ENCODE data around the gene SEMA5A. TPM values are rescaled to one million over a fixed set of nuclear protein-coding genes. Genes with fewer than 3 reads are reported as not detected.

The SEMA5A gene
- polyA plus RNA-seq, 1 of the 3 experiments (the other 2 are of a cell fraction): 0.58 TPM

DNA sequence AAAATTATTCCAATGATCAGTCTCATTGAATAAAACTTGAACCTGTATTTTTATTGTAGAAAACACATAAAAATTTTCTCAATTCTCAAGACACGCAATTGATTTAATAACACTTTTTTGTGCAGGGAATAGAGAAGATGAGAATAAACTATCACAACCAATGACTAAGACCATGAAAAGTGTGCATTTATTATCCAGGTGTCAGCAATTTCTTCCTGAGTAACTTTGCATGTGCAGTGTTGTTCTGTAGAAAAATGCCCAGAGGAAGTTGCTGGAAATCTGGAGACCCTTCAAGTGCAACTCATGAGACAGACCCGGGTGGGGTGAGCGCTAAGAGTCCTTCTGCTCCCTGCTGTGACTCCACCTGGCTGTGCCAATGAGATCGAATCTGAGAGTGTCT, 405.7 kb downstream of the SEMA5A start (continued):
- TF ChIP-seq CTCF (IDR thresholded peaks at IDR 0.05): no peak
- TF ChIP-seq, protein P1, sequence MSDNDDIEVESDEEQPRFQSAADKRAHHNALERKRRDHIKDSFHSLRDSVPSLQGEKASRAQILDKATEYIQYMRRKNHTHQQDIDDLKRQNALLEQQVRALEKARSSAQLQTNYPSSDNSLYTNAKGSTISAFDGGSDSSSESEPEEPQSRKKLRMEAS (IDR thresholded peaks at IDR 0.05; ENCODE audit: low read depth): no peak
- TF ChIP-seq JUND (IDR thresholded peaks at IDR 0.05): no peak
- TF ChIP-seq PBX3 (IDR thresholded peaks at IDR 0.05): no peak
- TF ChIP-seq SMC3 (IDR thresholded peaks at IDR 0.05; ENCODE audit: low read depth, low read length): no peak
- no peak for TF ChIP-seq FOXJ3 (CRISPR knock-in tag; IDR thresholded peaks at IDR 0.05)
- TF ChIP-seq NFIC (IDR thresholded peaks at IDR 0.05; ENCODE audit: borderline replicate concordance): no peak

- Histone ChIP-seq H3K9me2 (no peaks in the 10 kb centered on the region), H3F3A (replicated peaks; ENCODE audit: insufficient read depth) (no peaks in the 10 kb centered on the region), H3K4me1 (ENCODE audit: control insufficient read depth in 1 of 2, insufficient read depth in 2 of 2, low read depth in 1 of 2, low read length in 1 of 2) (no peaks in the 10 kb centered on the region), H3K9ac (no peak overlapping the region), H4K20me1 (ENCODE audit: insufficient read depth) (no peaks in the 10 kb centered on the region), H3K4me2 (no peak overlapping the region), H3K27ac (ENCODE audit: low read depth in 2 of 2, low read length in 1 of 2) (no peak overlapping the region), H3K27me3 (ENCODE audit: insufficient read depth) (no peaks in the 10 kb centered on the region), H3K36me3 (replicated peaks in 1 of 2; ENCODE audit: control insufficient read depth in 1 of 2, insufficient read depth in 2 of 2, low read length in 1 of 2) (no peaks in the 10 kb centered on the region), H2AFZ (ENCODE audit: low read depth) (no peak overlapping the region), H3K9me3 (no peaks in the 10 kb centered on the region), H3K4me3 (ENCODE audit: low read depth in 2 of 2, low read length in 1 of 2) (no peak overlapping the region), H3K79me2 (ENCODE audit: insufficient read depth) (no peaks in the 10 kb centered on the region)
- TF ChIP-seq, protein P1 (IDR thresholded peaks at IDR 0.05; ENCODE audit: low read depth): no peak
- TF ChIP-seq TCF12 (IDR thresholded peaks at IDR 0.05): no peak
- TF ChIP-seq NRF1 (IDR thresholded peaks at IDR 0.05; ENCODE audit: low read depth, low read length): no peak
- no peak for TF ChIP-seq GABPA (IDR thresholded peaks at IDR 0.05; ENCODE audit: low read depth)
- TF ChIP-seq RFX5 (IDR thresholded peaks at IDR 0.05; ENCODE audit: low read length): no peak
- no peak for TF ChIP-seq CHD2 (IDR thresholded peaks at IDR 0.05; ENCODE audit: low read length, partially characterized antibody)
- CTCF ChIA-PET: no interaction called here
- DNase-seq: no peak
- POLR2A ChIA-PET: no interaction called here
Observed at GRCh38 chr5:9139344-9139743, 406.5 kb downstream of the SEMA5A start.

GRCh38 chr5:9128136-9128535, 417.7 kb downstream of the SEMA5A start:
- H3K4me1 ChIP-seq (ENCODE audit: control insufficient read depth in 1 of 2, insufficient read depth in 2 of 2, low read depth in 1 of 2, low read length in 1 of 2): no peaks in the 10 kb centered on the region
- H3K9ac ChIP-seq: no peak overlapping the region
- H3K9me3 ChIP-seq: no peaks in the 10 kb centered on the region
- no peaks in the 10 kb centered on the region for H3K27me3 ChIP-seq (ENCODE audit: insufficient read depth)
- no peaks in the 10 kb centered on the region for H3K79me2 ChIP-seq (ENCODE audit: insufficient read depth)
- TF ChIP-seq RAD21 (IDR thresholded peaks at IDR 0.05; ENCODE audit: low read length): no peak
- TF ChIP-seq SMC3 (IDR thresholded peaks at IDR 0.05; ENCODE audit: low read depth, low read length): no peak
- TF ChIP-seq GATA2 (CRISPR knock-in tag; IDR thresholded peaks at IDR 0.05): no peak
- no peak for TF ChIP-seq FOXM1 (IDR thresholded peaks at IDR 0.05; ENCODE audit: low read depth)
- TF ChIP-seq NRF1 (IDR thresholded peaks at IDR 0.05; ENCODE audit: low read depth, low read length): no peak
- no peak for TF ChIP-seq CHD2 (IDR thresholded peaks at IDR 0.05; ENCODE audit: low read length, partially characterized antibody)
- TF ChIP-seq SIN3A (IDR thresholded peaks at IDR 0.05; ENCODE audit: borderline replicate concordance, low read depth, low read length): no peak
- H3K9me2 ChIP-seq: no peaks in the 10 kb centered on the region
- ChIA-PET CTCF (no interaction called here), POLR2A (no interaction called here)
- no peak overlapping the region for H3K4me2 ChIP-seq
- 60% methylated on average over 2 of the region's 2 CpGs for WGBS (ENCODE audit: low lambda C conversion rate)
- H3K4me3 ChIP-seq (ENCODE audit: low read depth in 2 of 2, low read length in 1 of 2): no peak overlapping the region
- DNase-seq: no peak
- no peak overlapping the region for H3K27ac ChIP-seq (ENCODE audit: low read depth in 2 of 2, low read length in 1 of 2)
- no peak overlapping the region for H2AFZ ChIP-seq (ENCODE audit: low read depth)
- H3F3A ChIP-seq (replicated peaks; ENCODE audit: insufficient read depth): no peaks in the 10 kb centered on the region
- H4K20me1 ChIP-seq (ENCODE audit: insufficient read depth): no peaks in the 10 kb centered on the region
- no peaks in the 10 kb centered on the region for H3K36me3 ChIP-seq (replicated peaks in 1 of 2; ENCODE audit: control insufficient read depth in 1 of 2, insufficient read depth in 2 of 2, low read length in 1 of 2)
